ENCODE data around the gene FANCC.
A peak's percentile ranks its signal among the peaks of the same experiment; 100 is the strongest.
"Not testable (repeated sequence)": the region's sequence is repeated elsewhere in the genome, so short reads cannot be mapped to it uniquely, and the experiment has no call there.

The FANCC gene

GRCh38 chr9:95327239-95327865 is 9.8 kb upstream of the FANCC start:
- DNase-seq, result no peak

GRCh38 chr9:95325221-95325620 is 7.7 kb upstream of the FANCC start:
- no peak for DNase-seq

GRCh38 chr9:95317893-95318211 is 343 bp upstream of the FANCC start:
- no peak for DNase-seq

- peak; percentile 91 for DNase-seq
These were observed 753 bp downstream of the FANCC start for GRCh38 chr9:95316794-95317118.

GRCh38 chr9:95316274-95316673 is 1.2 kb downstream of the FANCC start:
- DNase-seq, result no peak

GRCh38 chr9:95315108-95315746 is 2.3 kb downstream of the FANCC start:
- no peak for DNase-seq

- peak; percentile 74 for DNase-seq
These were observed 4.5 kb downstream of the FANCC start for GRCh38 chr9:95313010-95313498.

GRCh38 chr9:95311961-95312360 is 5.5 kb downstream of the FANCC start:
- DNase-seq, result no peak

GRCh38 chr9:95307538-95307937 is 10.0 kb downstream of the FANCC start:
- DNase-seq, result no peak

- no peak for DNase-seq
These were observed 10.7 kb downstream of the FANCC start for GRCh38 chr9:95306819-95307218.

GRCh38 chr9:95305770-95306492 is 11.6 kb downstream of the FANCC start:
- DNase-seq, result no peak

- DNase-seq, result no peak
These were observed 15.0 kb downstream of the FANCC start for GRCh38 chr9:95302479-95302878.

GRCh38 chr9:95297760-95298159 is 19.7 kb downstream of the FANCC start:
- DNase-seq, result no peak

- no peak for DNase-seq
These were observed 20.2 kb downstream of the FANCC start for GRCh38 chr9:95297316-95297715.

GRCh38 chr9:95296761-95297160 is 20.7 kb downstream of the FANCC start:
- no peak for DNase-seq

GRCh38 chr9:95293296-95293695 is 24.2 kb downstream of the FANCC start:
- DNase-seq, result not testable (repeated sequence)

- no peak for DNase-seq
These were observed 25.3 kb downstream of the FANCC start for GRCh38 chr9:95292226-95292625.

GRCh38 chr9:95286151-95286550 is 31.4 kb downstream of the FANCC start:
- DNase-seq, result no peak

GRCh38 chr9:95285307-95285706 is 32.2 kb downstream of the FANCC start:
- no peak for DNase-seq

GRCh38 chr9:95284162-95285080 is 33.1 kb downstream of the FANCC start:
- no peak for DNase-seq

GRCh38 chr9:95283673-95284072 is 33.8 kb downstream of the FANCC start:
- no peak for DNase-seq

- no peak for DNase-seq
These were observed 35.2 kb downstream of the FANCC start for GRCh38 chr9:95282332-95282731.

GRCh38 chr9:95280745-95281144 is 36.8 kb downstream of the FANCC start:
- no peak for DNase-seq

All from retina (tissue), 1 donor.